HepG2 (cell line): Measurements from ENCODE around the gene CHST12. TPM values are rescaled to one million over a fixed set of nuclear protein-coding genes. Genes with fewer than 3 reads are reported as not detected.

Experiments used
- GTF3A ChIP-seq: sonication (generic); formaldehyde crosslinking; conservative IDR thresholded peaks from 2 replicates; pipeline ENCODE4 v1.4.0; 2020; ENCODE audit warnings: mild to moderate bottlenecking, missing genetic modification reagents
- IKZF1 ChIP-seq: fragments of 450-650 bp; IDR thresholded peaks from 2 replicates; pipeline ENCODE4 v1.7.1; 2016
- MBNL3 ChIP-seq: fragments of 250-450 bp; sonication (Bioruptor Pico); conservative IDR thresholded peaks from 2 replicates; pipeline ENCODE4 v1.8.0; 2022; ENCODE audit warnings: mild to moderate bottlenecking, inconsistent platforms
- MEIS1 ChIP-seq: sonication (generic); formaldehyde crosslinking; IDR thresholded peaks from 2 replicates; pipeline ENCODE4 v1.9.0; 2021; ENCODE audit warnings: mild to moderate bottlenecking, missing genetic modification reagents, moderate library complexity, borderline replicate concordance
- PPARG ChIP-seq: conservative IDR thresholded peaks from 2 replicates; pipeline ENCODE4 v1.6.1; 2016; ENCODE audit warnings: missing biosample characterization, missing genetic modification reagents
- SALL2 ChIP-seq: sonication (generic); formaldehyde crosslinking; IDR thresholded peaks from 2 replicates; pipeline ENCODE4 v1.8.1; 2023; ENCODE audit warnings: mild to moderate bottlenecking, missing genetic modification reagents, inconsistent platforms
- SCMH1 ChIP-seq: sonication (generic); formaldehyde crosslinking; IDR thresholded peaks from 2 replicates; pipeline ENCODE4 v1.9.0; 2021; ENCODE audit warnings: missing genetic modification reagents, mild to moderate bottlenecking, borderline replicate concordance
- SP4 ChIP-seq: sonication (generic); formaldehyde crosslinking; IDR thresholded peaks from 2 replicates; pipeline ENCODE4 v1.8.1; 2023; ENCODE audit warnings: mild to moderate bottlenecking, missing genetic modification reagents
- TBP ChIP-seq: sonication (generic); formaldehyde crosslinking; IDR thresholded peaks from 2 replicates; pipeline ENCODE4 v1.5.0; 2020; ENCODE audit warnings: missing genetic modification reagents
- TMF1 ChIP-seq: sonication (generic); formaldehyde crosslinking; IDR thresholded peaks from 2 replicates; pipeline ENCODE4 v1.8.1; 2022; ENCODE audit warnings: low read depth, missing genetic modification reagents
- YEATS4 ChIP-seq: sonication (generic); formaldehyde crosslinking; IDR thresholded peaks from 2 replicates; pipeline ENCODE4 v1.4.0; 2020; ENCODE audit warnings: missing genetic modification reagents, borderline replicate concordance
- ZNF251 ChIP-seq: sonication (generic); formaldehyde crosslinking; IDR thresholded peaks from 2 replicates; pipeline ENCODE4 v1.9.0; 2021; ENCODE audit warnings: mild to moderate bottlenecking, missing genetic modification reagents
- ZNF367 ChIP-seq: sonication (generic); formaldehyde crosslinking; IDR thresholded peaks from 2 replicates; pipeline ENCODE4 v1.4.0; 2020; ENCODE audit warnings: missing genetic modification reagents, borderline replicate concordance
- ZNF460 ChIP-seq: sonication (generic); formaldehyde crosslinking; IDR thresholded peaks from 2 replicates; pipeline ENCODE4 v1.5.1; 2020; ENCODE audit warnings: missing genetic modification reagents, mild to moderate bottlenecking, borderline replicate concordance
- ZSCAN29 ChIP-seq: sonication (generic); formaldehyde crosslinking; conservative IDR thresholded peaks from 2 replicates; pipeline ENCODE4 v1.4.0; 2020; ENCODE audit warnings: mild to moderate bottlenecking, missing genetic modification reagents
- ZSCAN31 ChIP-seq: sonication (generic); formaldehyde crosslinking; IDR thresholded peaks from 2 replicates; pipeline ENCODE4 v1.5.0; 2020; ENCODE audit warnings: low read depth, mild to moderate bottlenecking, missing genetic modification reagents
- ZZZ3 ChIP-seq: sonication (generic); formaldehyde crosslinking; IDR thresholded peaks from 2 replicates; pipeline ENCODE4 v1.4.0; 2020; ENCODE audit warnings: missing genetic modification reagents, mild to moderate bottlenecking, borderline replicate concordance
- polyA plus RNA-seq, 8 experiments: library from polyadenylated mRNA; depleted of rRNA in 3 of 8; stranded (reverse) in 7 of 8; unstranded in 1 of 8; fragments of >200 nt; fragmentation: Illumina TruSeq in 4 of 8; extraction: Trizol in 4 of 8; gene quantifications; 2 replicates each; pipeline versions ENCODE4 v1.2.1 to v1.2.3, GENCODE V29; 2011 to 2016; ENCODE audit warnings: low read depth in 4 of 8, missing spikeins in 1 of 8, mixed read lengths in 1 of 8; ENCODE audit not compliant: insufficient read depth in 1 of 8
- total RNA-seq, 5 experiments: library from RNA; depleted of rRNA; stranded (reverse); fragments of >200 nt; fragmentation: Illumina TruSeq; extraction: Trizol; gene quantifications; 2 replicates each; pipeline ENCODE4 v1.2.3, GENCODE V29; 2016; ENCODE audit warnings: low read depth in 1 of 5
- TF ChIP-seq, protein P1 (sequence below): sonication (generic); formaldehyde crosslinking; IDR thresholded peaks from 2 replicates; pipeline ENCODE4 v1.4.0; 2020; ENCODE audit warnings: mild to moderate bottlenecking, missing genetic modification reagents, borderline replicate concordance
- TF ChIP-seq, protein P2 (sequence below): sonication (generic); formaldehyde crosslinking; IDR thresholded peaks from 2 replicates; pipeline ENCODE4 v1.5.0; 2020; ENCODE audit warnings: missing genetic modification reagents, mild to moderate bottlenecking, borderline replicate concordance
- TF ChIP-seq, protein P3 (sequence below): sonication (generic); formaldehyde crosslinking; IDR thresholded peaks from 2 replicates; pipeline ENCODE4 v1.4.0; 2020; ENCODE audit warnings: mild to moderate bottlenecking, missing genetic modification reagents
- TF ChIP-seq, protein P4 (sequence below): IDR thresholded peaks from 2 replicates; pipeline ENCODE4 v1.6.1; 2016; ENCODE audit warnings: mild to moderate bottlenecking
- TF ChIP-seq, protein P5 (sequence below): sonication (generic); formaldehyde crosslinking; IDR thresholded peaks from 2 replicates; pipeline ENCODE4 v1.5.1; 2020; ENCODE audit warnings: mild to moderate bottlenecking, missing genetic modification reagents, borderline replicate concordance

CHST12 gene
- total and polyA plus RNA-seq, 2 of the 13 experiments (the other 11 are each of a cell fraction or from before 2014, with no cell fraction given): 6.4 to 15.8 TPM

DNA sequence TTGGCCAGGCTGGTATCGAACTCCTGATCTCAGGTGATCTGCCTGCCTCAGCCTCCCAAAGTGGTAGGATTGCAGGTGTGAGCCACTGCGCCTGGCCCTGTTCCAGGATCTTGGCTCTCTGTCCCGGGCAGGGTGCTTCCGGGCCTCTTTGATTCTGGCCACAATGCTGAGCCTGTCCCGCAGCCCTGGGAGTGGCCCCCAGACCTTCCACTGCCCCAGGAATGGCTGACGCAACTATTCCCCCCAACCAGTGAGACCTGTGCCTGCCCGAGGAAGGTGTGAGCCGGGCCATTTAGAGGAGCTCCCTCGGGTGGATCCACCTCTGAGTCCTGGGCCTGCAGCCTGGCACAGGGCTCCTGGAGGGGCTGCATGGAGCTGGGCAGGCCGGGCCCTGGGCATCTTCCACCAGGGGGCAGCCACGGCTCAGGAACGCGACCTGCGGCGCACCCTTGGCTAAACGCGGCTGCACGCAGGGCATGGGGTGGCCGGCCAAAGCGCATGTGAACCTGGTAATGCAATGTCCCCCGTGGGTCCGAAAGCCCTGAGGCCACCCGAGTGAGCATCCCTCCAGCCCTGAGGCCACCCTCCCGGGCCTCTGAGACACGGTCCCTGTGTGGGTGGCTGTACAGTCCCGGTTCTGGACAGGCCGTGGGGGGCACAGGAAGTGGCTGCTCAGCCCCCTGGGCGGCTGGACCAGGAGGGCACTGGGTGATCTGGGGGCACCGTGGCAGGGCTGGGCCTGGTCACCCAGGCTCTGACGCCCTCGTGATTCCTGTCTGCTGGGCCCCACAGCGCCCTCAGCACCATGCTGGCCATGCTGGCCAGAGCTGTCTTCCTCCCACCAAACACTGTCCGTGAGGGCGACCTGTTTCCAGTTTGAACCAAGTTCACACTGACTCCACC, 48.0 kb downstream of the CHST12 start (continued):
- TF ChIP-seq ZSCAN31 (CRISPR knock-in tag): peak; percentile 69; the same call in 1 of the 2 replicates
- TF ChIP-seq, protein P1, sequence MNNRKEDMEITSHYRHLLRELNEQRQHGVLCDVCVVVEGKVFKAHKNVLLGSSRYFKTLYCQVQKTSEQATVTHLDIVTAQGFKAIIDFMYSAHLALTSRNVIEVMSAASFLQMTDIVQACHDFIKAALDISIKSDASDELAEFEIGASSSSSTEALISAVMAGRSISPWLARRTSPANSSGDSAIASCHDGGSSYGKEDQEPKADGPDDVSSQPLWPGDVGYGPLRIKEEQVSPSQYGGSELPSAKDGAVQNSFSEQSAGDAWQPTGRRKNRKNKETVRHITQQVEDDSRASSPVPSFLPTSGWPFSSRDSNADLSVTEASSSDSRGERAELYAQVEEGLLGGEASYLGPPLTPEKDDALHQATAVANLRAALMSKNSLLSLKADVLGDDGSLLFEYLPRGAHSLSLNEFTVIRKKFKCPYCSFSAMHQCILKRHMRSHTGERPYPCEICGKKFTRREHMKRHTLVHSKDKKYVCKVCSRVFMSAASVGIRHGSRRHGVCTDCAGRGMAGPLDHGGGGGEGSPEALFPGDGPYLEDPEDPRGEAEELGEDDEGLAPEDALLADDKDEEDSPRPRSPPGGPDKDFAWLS (CRISPR knock-in tag): peak; percentile 87; the same call in 1 of the 2 replicates
- no peak for TF ChIP-seq PPARG (CRISPR knock-in tag)
- TF ChIP-seq ZNF460 (CRISPR knock-in tag): peak; percentile 40; the same call in 1 of the 2 replicates
- TF ChIP-seq, protein P2, sequence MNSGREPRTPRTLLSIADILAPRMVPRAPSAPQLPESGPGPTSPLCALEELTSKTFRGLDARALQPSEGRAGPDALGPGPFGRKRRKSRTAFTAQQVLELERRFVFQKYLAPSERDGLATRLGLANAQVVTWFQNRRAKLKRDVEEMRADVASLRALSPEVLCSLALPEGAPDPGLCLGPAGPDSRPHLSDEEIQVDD (CRISPR knock-in tag): 0 out of 2 replicates have a peak, but pooled peaks have one; percentile 8
- TF ChIP-seq ZNF367 (CRISPR knock-in tag): no peak
- TF ChIP-seq TBP (CRISPR knock-in tag): no peak
- TF ChIP-seq YEATS4: peak; percentile 35; the same call in 1 of the 2 replicates
- TF ChIP-seq SP4 (CRISPR knock-in tag): 0 out of 2 replicates have a peak, but pooled peaks have one; percentile 39
- TF ChIP-seq, protein P3, sequence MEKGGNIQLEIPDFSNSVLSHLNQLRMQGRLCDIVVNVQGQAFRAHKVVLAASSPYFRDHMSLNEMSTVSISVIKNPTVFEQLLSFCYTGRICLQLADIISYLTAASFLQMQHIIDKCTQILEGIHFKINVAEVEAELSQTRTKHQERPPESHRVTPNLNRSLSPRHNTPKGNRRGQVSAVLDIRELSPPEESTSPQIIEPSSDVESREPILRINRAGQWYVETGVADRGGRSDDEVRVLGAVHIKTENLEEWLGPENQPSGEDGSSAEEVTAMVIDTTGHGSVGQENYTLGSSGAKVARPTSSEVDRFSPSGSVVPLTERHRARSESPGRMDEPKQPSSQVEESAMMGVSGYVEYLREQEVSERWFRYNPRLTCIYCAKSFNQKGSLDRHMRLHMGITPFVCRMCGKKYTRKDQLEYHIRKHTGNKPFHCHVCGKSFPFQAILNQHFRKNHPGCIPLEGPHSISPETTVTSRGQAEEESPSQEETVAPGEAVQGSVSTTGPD (CRISPR knock-in tag): no peak
- peak; percentile 94 for TF ChIP-seq GTF3A (CRISPR knock-in tag)
- TF ChIP-seq, protein P4, sequence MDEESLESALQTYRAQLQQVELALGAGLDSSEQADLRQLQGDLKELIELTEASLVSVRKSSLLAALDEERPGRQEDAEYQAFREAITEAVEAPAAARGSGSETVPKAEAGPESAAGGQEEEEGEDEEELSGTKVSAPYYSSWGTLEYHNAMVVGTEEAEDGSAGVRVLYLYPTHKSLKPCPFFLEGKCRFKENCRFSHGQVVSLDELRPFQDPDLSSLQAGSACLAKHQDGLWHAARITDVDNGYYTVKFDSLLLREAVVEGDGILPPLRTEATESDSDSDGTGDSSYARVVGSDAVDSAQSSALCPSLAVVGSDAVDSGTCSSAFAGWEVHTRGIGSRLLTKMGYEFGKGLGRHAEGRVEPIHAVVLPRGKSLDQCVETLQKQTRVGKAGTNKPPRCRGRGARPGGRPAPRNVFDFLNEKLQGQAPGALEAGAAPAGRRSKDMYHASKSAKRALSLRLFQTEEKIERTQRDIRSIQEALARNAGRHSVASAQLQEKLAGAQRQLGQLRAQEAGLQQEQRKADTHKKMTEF (CRISPR knock-in tag): peak; percentile 48; the same call in 1 of the 2 replicates
- TF ChIP-seq IKZF1: no peak
- TF ChIP-seq ZZZ3: 0 out of 2 replicates have a peak, but pooled peaks have one; percentile 51
- no peak for TF ChIP-seq ZNF251 (CRISPR knock-in tag)
- TF ChIP-seq ZSCAN29 (CRISPR knock-in tag): peak; percentile 71; the same call in 1 of the 2 replicates
- TF ChIP-seq MEIS1 (CRISPR knock-in tag): peak; percentile 39; the same call in 1 of the 2 replicates
- TF ChIP-seq, protein P5, sequence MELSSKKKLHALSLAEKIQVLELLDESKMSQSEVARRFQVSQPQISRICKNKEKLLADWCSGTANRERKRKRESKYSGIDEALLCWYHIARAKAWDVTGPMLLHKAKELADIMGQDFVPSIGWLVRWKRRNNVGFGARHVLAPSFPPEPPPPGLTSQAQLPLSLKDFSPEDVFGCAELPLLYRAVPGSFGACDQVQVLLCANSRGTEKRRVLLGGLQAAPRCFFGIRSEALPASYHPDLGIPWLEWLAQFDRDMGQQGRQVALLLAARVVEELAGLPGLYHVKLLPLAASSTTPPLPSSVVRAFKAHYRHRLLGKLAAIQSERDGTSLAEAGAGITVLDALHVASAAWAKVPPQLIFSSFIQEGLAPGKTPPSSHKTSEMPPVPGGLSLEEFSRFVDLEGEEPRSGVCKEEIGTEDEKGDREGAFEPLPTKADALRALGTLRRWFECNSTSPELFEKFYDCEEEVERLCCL (CRISPR knock-in tag): peak; percentile 88; the same call in 1 of the 2 replicates
- no peak for TF ChIP-seq SCMH1
- peak; percentile 76; the same call in 1 of the 2 replicates for TF ChIP-seq TMF1 (CRISPR knock-in tag)
- TF ChIP-seq SALL2 (CRISPR knock-in tag): peak; percentile 24; the same call in 1 of the 2 replicates
- TF ChIP-seq MBNL3 (CRISPR knock-in tag): no peak
